MM.1S (cell line): ENCODE data around the gene TGFA.

Experiments used
- DNase-seq: peaks from one replicate; pipeline ENCODE4 v3.0.0-alpha.2; 2015
- H2AFZ ChIP-seq: fragments of 300-600 bp; sonication (generic); 2 replicates; pipeline ENCODE4 v1.6.0; 2016; ENCODE audit warnings: antibody characterized with exemption, low read length
- H3F3A ChIP-seq: fragments of 300-600 bp; sonication (generic); 2 replicates; pipeline ENCODE4 v1.6.1; 2016; ENCODE audit warnings: mild to moderate bottlenecking, antibody characterized with exemption, low read length, moderate library complexity, mixed read lengths; ENCODE audit not compliant: insufficient read depth
- H3K27ac ChIP-seq: fragments of 300-600 bp; sonication (generic); 2 replicates; pipeline ENCODE4 v1.5.1; 2016; ENCODE audit warnings: mild to moderate bottlenecking, low read length
- H3K27me3 ChIP-seq: fragments of 300-600 bp; sonication (generic); replicated peaks from 2 replicates; pipeline ENCODE4 v1.6.0; 2016; ENCODE audit warnings: low read length; ENCODE audit not compliant: insufficient read depth
- H3K36me3 ChIP-seq: fragments of 300-600 bp; sonication (generic); replicated peaks from 2 replicates; pipeline ENCODE4 v1.6.1; 2016; ENCODE audit warnings: mild to moderate bottlenecking, low read length, mixed read lengths; ENCODE audit not compliant: insufficient read depth
- H3K4me1 ChIP-seq: fragments of 300-600 bp; sonication (generic); 2 replicates; pipeline ENCODE4 v1.6.1; 2016; ENCODE audit warnings: low read length, mixed read lengths
- H3K4me2 ChIP-seq: fragments of 300-600 bp; sonication (generic); 2 replicates; pipeline ENCODE4 v1.6.0; 2016; ENCODE audit warnings: low read depth, low read length
- H3K4me3 ChIP-seq: fragments of 300-600 bp; sonication (generic); 2 replicates; pipeline ENCODE4 v1.5.1; 2016; ENCODE audit warnings: low read length, mixed read lengths
- H3K79me2 ChIP-seq: fragments of 300-600 bp; sonication (generic); 2 replicates; pipeline ENCODE4 v1.6.1; 2016; ENCODE audit warnings: mixed run types, low read length, mixed read lengths
- H3K9ac ChIP-seq: fragments of 300-600 bp; sonication (generic); 2 replicates; pipeline ENCODE4 v1.6.1; 2016; ENCODE audit warnings: low read length, mixed read lengths
- H3K9me2 ChIP-seq: fragments of 300-600 bp; sonication (generic); replicated peaks from 2 replicates; pipeline ENCODE4 v1.6.1; 2016; ENCODE audit warnings: mild to moderate bottlenecking, low read length, mixed read lengths; ENCODE audit not compliant: insufficient read depth
- H3K9me3 ChIP-seq: fragments of 300-600 bp; sonication (generic); replicated peaks from 2 replicates; pipeline ENCODE4 v1.6.1; 2016; ENCODE audit warnings: mild to moderate bottlenecking, low read length, mixed read lengths; ENCODE audit not compliant: insufficient read depth
- H4K20me1 ChIP-seq: fragments of 300-600 bp; sonication (generic); 2 replicates; pipeline ENCODE4 v1.6.1; 2016; ENCODE audit warnings: mild to moderate bottlenecking, low read length, moderate library complexity, mixed read lengths; ENCODE audit not compliant: insufficient read depth
- EZH2 ChIP-seq: fragments of 300-600 bp; sonication (generic); optimal IDR thresholded peaks from 2 replicates; pipeline ENCODE3; 2017; ENCODE audit warnings: low read depth, mild to moderate bottlenecking, antibody characterized with exemption, low read length, mixed read lengths
- EZH2phosphoT487 ChIP-seq: fragments of 300-600 bp; sonication (generic); IDR thresholded peaks from 2 replicates; pipeline ENCODE4 v1.6.1; 2018; ENCODE audit warnings: antibody characterized with exemption, low read length
- TF ChIP-seq, protein P1 (sequence below): fragments of 300-600 bp; sonication (generic); IDR thresholded peaks from 2 replicates; pipeline ENCODE4 v1.5.1; 2016; ENCODE audit warnings: antibody characterized with exemption, low read length, mixed read lengths

The TGFA gene

GRCh38 chr2:70501215-70501614 lies 52.4 kb downstream of the TGFA start:
- no peak overlapping the region for H3K4me3 ChIP-seq
- no peaks in the 10 kb centered on the region for H4K20me1 ChIP-seq
- DNase-seq = no peak
- no peaks in the 10 kb centered on the region for H3K27me3 ChIP-seq
- H3K27ac ChIP-seq = no peak overlapping the region
- H3K36me3 ChIP-seq = no peaks in the 10 kb centered on the region
- no peak overlapping the region for H3K9ac ChIP-seq
- H3K9me3 ChIP-seq = no peaks in the 10 kb centered on the region
- H3K9me2 ChIP-seq = no peaks in the 10 kb centered on the region
- no peak overlapping the region for H3K4me2 ChIP-seq
- H3F3A ChIP-seq = peaks cover 17% of the 10 kb centered on the region; the same call in 1 of the 2 replicates
- H2AFZ ChIP-seq = no peak overlapping the region
- H3K4me1 ChIP-seq = peaks cover 27% of the 10 kb centered on the region
- TF ChIP-seq, protein P1, sequence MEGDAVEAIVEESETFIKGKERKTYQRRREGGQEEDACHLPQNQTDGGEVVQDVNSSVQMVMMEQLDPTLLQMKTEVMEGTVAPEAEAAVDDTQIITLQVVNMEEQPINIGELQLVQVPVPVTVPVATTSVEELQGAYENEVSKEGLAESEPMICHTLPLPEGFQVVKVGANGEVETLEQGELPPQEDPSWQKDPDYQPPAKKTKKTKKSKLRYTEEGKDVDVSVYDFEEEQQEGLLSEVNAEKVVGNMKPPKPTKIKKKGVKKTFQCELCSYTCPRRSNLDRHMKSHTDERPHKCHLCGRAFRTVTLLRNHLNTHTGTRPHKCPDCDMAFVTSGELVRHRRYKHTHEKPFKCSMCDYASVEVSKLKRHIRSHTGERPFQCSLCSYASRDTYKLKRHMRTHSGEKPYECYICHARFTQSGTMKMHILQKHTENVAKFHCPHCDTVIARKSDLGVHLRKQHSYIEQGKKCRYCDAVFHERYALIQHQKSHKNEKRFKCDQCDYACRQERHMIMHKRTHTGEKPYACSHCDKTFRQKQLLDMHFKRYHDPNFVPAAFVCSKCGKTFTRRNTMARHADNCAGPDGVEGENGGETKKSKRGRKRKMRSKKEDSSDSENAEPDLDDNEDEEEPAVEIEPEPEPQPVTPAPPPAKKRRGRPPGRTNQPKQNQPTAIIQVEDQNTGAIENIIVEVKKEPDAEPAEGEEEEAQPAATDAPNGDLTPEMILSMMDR = no peak
- TF ChIP-seq EZH2phosphoT487 = no peak
- TF ChIP-seq EZH2 = no peak
- no peaks in the 10 kb centered on the region for H3K79me2 ChIP-seq

DNA sequence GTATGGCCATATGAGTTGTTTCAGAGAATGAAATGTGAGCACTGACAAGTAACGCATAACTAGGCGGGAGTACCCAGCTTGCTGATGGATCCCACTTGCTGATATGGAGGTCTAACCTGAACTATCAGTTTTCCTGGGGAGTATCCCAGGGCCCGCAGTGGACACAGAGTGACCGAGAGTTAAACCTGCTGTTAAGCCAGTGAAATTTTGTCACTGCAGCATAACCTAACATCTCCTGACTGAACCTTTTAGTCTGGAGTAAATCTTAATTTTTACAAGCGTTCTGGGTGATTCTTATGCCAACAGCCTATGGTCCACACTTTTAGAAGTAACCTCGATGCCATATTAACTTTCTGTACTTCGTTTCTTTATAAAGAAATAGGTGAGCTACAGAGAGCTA lies 54.4 kb downstream of the TGFA start:
- no peak for DNase-seq
- H3K9ac ChIP-seq = no peak overlapping the region

DNA sequence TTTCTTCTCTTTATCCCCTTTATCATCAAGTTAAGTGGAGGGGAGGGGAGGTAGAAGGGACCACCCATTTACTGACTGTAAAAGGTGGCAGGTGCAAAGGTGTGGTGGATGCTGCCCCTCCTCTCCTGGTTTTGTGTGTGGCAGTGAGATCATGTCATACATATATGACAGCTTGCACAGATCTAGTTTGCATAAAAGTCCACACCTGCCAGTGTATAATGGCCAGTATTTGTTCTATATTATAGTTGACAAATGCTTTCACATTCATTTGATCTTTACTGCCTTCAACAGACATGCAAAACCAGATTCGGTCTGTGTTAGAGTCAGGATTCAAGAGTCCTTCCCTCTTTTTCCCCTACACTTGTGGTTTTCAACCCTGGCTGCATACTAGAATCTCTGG lies 55.1 kb downstream of the TGFA start:
- Histone ChIP-seq H3K79me2 (no peaks in the 10 kb centered on the region), H3K4me3 (peak overlapping the region; percentile 13; the same call in 1 of the 2 replicates), H3K4me1 (peaks cover 20% of the 10 kb centered on the region), H3K9ac (peak overlapping the region; percentile 16; the same call in 1 of the 2 replicates), H3K9me3 (no peaks in the 10 kb centered on the region), H2AFZ (peak overlapping the region; percentile 35; the same call in 1 of the 2 replicates), H3K27me3 (no peaks in the 10 kb centered on the region), H3K9me2 (no peaks in the 10 kb centered on the region), H3F3A (peaks cover 17% of the 10 kb centered on the region; the same call in 1 of the 2 replicates), H3K4me2 (peak overlapping the region; percentile 53), H3K36me3 (no peaks in the 10 kb centered on the region), H4K20me1 (no peaks in the 10 kb centered on the region), H3K27ac (peak overlapping the region; percentile 66; the same call in 1 of the 2 replicates)
- TF ChIP-seq, protein P1 = no peak
- no peak for TF ChIP-seq EZH2phosphoT487
- peak; percentile 72 for DNase-seq

More for the DNA sequence above, 54.4 kb downstream of the TGFA start:
- no peaks in the 10 kb centered on the region for H3K79me2 ChIP-seq
- no peaks in the 10 kb centered on the region for H4K20me1 ChIP-seq
- no peaks in the 10 kb centered on the region for H3K36me3 ChIP-seq
- H2AFZ ChIP-seq = no peak overlapping the region
- TF ChIP-seq EZH2 (no peak), EZH2phosphoT487 (no peak)
- TF ChIP-seq, protein P1 = no peak
- no peak overlapping the region for H3K4me3 ChIP-seq
- H3K9me3 ChIP-seq = no peaks in the 10 kb centered on the region
- peak overlapping the region; percentile 66; the same call in 1 of the 2 replicates for H3K27ac ChIP-seq
- H3K27me3 ChIP-seq = no peaks in the 10 kb centered on the region
- H3K4me2 ChIP-seq = peak overlapping the region; percentile 53
- peaks cover 17% of the 10 kb centered on the region; the same call in 1 of the 2 replicates for H3F3A ChIP-seq
- no peaks in the 10 kb centered on the region for H3K9me2 ChIP-seq
- H3K4me1 ChIP-seq = peaks cover 20% of the 10 kb centered on the region
